Panc1 (cell line): ENCODE results near the gene FOXD1.

ENCODE experiments used
- POLR2AphosphoS5 ChIP-seq: IDR thresholded peaks from 2 replicates; pipeline ENCODE4 v1.6.1; 2012; ENCODE audit warnings: mild to moderate bottlenecking, low read depth, low read length, moderate library complexity
- TF ChIP-seq, protein P1 (sequence below): fragments of 450-650 bp; IDR thresholded peaks from 2 replicates; pipeline ENCODE4 v1.5.1; 2017; ENCODE audit warnings: mild to moderate bottlenecking

DNA sequence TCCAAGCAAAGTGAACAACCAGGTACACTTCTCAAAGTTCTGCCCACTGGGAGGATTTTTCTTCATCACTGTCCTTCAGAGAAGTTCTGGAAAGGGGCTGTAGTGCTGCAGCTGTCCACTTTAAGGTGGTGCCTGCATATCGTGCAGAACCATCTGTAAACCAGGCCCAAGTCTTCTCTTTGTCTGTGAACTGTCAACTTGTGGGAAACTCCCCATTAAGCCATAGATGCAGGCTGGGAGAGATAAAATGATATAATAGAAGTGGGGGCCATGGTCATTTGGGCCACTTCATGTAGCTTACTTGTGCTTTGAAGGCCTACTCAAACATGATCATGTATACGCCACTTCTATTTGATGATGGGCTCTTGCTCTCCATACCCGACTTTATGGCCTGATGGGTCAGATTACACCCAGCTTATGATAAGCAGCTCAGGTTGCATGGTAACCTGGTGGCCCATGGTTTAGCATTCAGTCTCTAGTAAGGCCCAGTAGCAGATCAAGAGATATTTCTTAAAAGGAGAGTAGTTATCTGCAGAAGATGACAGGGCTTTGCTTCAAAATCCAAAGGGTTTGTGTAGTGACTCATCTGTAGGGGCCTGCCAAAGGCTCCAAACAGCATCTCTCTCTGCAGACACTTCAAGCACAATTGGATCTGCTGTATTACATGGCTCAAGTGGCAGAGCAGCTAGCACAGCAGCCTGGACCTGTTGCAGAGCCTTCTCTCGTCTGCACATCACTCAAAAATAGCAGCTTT, 34.0 kb upstream of the FOXD1 start:
- no peak for TF ChIP-seq POLR2AphosphoS5
- TF ChIP-seq, protein P1, sequence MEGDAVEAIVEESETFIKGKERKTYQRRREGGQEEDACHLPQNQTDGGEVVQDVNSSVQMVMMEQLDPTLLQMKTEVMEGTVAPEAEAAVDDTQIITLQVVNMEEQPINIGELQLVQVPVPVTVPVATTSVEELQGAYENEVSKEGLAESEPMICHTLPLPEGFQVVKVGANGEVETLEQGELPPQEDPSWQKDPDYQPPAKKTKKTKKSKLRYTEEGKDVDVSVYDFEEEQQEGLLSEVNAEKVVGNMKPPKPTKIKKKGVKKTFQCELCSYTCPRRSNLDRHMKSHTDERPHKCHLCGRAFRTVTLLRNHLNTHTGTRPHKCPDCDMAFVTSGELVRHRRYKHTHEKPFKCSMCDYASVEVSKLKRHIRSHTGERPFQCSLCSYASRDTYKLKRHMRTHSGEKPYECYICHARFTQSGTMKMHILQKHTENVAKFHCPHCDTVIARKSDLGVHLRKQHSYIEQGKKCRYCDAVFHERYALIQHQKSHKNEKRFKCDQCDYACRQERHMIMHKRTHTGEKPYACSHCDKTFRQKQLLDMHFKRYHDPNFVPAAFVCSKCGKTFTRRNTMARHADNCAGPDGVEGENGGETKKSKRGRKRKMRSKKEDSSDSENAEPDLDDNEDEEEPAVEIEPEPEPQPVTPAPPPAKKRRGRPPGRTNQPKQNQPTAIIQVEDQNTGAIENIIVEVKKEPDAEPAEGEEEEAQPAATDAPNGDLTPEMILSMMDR = no peak
